Measurements from ENCODE around the gene PKD1. TPM values are rescaled to one million over a fixed set of nuclear protein-coding genes. Genes with fewer than 3 reads are reported as not detected.

The PKD1 gene
- total and polyA plus RNA-seq, 2 of the 13 experiments (the other 11 are each of a cell fraction or from before 2014, with no cell fraction given) = 22.1 to 23.0 TPM

DNA sequence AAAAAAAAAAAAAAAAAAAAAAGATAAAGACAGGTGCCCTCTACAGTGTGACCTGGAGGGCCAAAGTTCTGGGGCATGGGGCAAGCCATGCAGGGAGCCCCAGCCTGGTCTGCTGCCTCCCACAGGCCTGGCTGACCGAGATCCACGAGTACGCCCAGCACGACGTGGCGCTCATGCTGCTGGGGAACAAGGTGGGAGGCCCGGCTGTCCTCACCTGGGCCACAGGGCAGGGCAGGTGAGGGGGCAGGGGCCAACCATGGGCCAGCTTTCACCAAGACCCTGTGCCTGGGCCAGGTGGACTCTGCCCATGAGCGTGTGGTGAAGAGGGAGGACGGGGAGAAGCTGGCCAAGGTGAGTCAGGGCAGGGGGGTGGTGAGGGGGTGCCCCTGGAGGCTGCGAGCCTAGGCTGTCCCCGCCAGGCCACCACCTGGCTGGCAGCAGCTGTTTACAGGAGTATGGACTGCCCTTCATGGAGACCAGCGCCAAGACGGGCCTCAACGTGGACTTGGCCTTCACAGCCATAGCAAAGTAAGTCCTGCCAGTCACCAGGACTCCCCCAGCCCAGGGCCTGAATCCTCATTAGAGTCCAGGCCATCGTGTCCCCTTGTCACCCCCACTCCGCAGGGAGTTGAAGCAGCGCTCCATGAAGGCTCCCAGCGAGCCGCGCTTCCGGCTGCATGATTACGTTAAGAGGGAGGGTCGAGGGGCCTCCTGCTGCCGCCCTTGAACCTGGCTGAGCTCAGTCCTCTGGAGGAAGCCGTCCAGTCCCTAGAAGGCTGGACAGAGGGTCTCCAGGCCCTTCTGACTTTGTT is 17.2 kb upstream of the PKD1 start (continued):
- TF ChIP-seq ZNF234 (CRISPR knock-in tag; conservative IDR thresholded peaks at IDR 0.05) (0 out of 2 replicates have a peak, but pooled peaks have one; percentile 15), WIZ (CRISPR knock-in tag; IDR thresholded peaks at IDR 0.05) (0 out of 2 replicates have a peak, but pooled peaks have one; percentile 7), TEAD2 (CRISPR knock-in tag; IDR thresholded peaks at IDR 0.05) (0 out of 2 replicates have a peak, but pooled peaks have one; percentile 47), ZHX2 (IDR thresholded peaks at IDR 0.05; ENCODE audit: low read depth) (peak; percentile 18; the same call in 1 of the 2 replicates), ZHX2 (CRISPR knock-in tag; IDR thresholded peaks at IDR 0.05; ENCODE audit: borderline replicate concordance) (no peak), HNRNPK (IDR thresholded peaks at IDR 0.05; ENCODE audit: low read depth, low read length, poor library complexity, severe bottlenecking) (peak; percentile 13), FIP1L1 (IDR thresholded peaks at IDR 0.05; ENCODE audit: borderline replicate concordance, insufficient read depth, low read depth, low read length) (0 out of 2 replicates have a peak, but pooled peaks have one; percentile 68), THYN1 (CRISPR knock-in tag; IDR thresholded peaks at IDR 0.05; ENCODE audit: borderline replicate concordance, low read depth) (no peak), ZNF333 (CRISPR knock-in tag; IDR thresholded peaks at IDR 0.05; ENCODE audit: borderline replicate concordance) (no peak), JUN (CRISPR knock-in tag; IDR thresholded peaks at IDR 0.05) (no peak), ONECUT2 (CRISPR knock-in tag; IDR thresholded peaks at IDR 0.05) (no peak), RXRA (CRISPR knock-in tag; IDR thresholded peaks at IDR 0.05) (peak; percentile 38; the same call in 1 of the 2 replicates), ZNF770 (CRISPR knock-in tag; IDR thresholded peaks at IDR 0.05) (0 out of 2 replicates have a peak, but pooled peaks have one; percentile 43), ZMAT3 (CRISPR knock-in tag; conservative IDR thresholded peaks at IDR 0.05) (0 out of 2 replicates have a peak, but pooled peaks have one; percentile 27), ZNF790 (CRISPR knock-in tag; IDR thresholded peaks at IDR 0.05; ENCODE audit: borderline replicate concordance) (0 out of 2 replicates have a peak, but pooled peaks have one; percentile 41), ARNTL (CRISPR knock-in tag; IDR thresholded peaks at IDR 0.05) (0 out of 2 replicates have a peak, but pooled peaks have one; percentile 31), ZSCAN21 (CRISPR knock-in tag; IDR thresholded peaks at IDR 0.05; ENCODE audit: borderline replicate concordance) (no peak; the same call in 1 of the 2 replicates), ZNF562 (CRISPR knock-in tag; IDR thresholded peaks at IDR 0.05; ENCODE audit: borderline replicate concordance) (no peak), SRY (CRISPR knock-in tag; IDR thresholded peaks at IDR 0.05) (no peak), KDM2A (CRISPR knock-in tag; IDR thresholded peaks at IDR 0.05; ENCODE audit: borderline replicate concordance, low read depth) (peak; percentile 49; the same call in 1 of the 2 replicates), ZNF788 (CRISPR knock-in tag; IDR thresholded peaks at IDR 0.05; ENCODE audit: borderline replicate concordance) (peak; percentile 79; the same call in 1 of the 2 replicates)
